ENCODE data around the gene PSMA5. TPM values are rescaled to one million over a fixed set of nuclear protein-coding genes. Genes with fewer than 3 reads are reported as not detected.
A peak's percentile ranks its signal among the peaks of the same experiment; 100 is the strongest.

PSMA5 gene
- total and polyA plus RNA-seq, 8 donors, result 16.1 to 36.2 (median 25.8) TPM

GRCh38 chr1:109433322-109433721 is 7.1 kb upstream of the PSMA5 start:
- TF ChIP-seq CTCF (IDR thresholded peaks at IDR 0.05), result no peak
- ATAC-seq (no peak), DNase-seq (no peak), FAIRE-seq (no peak)
- WGBS, 2 donors, result 100% methylated on average over 1 of the region's 1 CpG
- Histone ChIP-seq H3K36me3 (no peaks in the 10 kb centered on the region), H3K4me3 (no peak overlapping the region), H3K27ac (no peak overlapping the region), H3K9me3 (no peaks in the 10 kb centered on the region), H3K27me3 (no peaks in the 10 kb centered on the region), H3K4me1 (no peaks in the 10 kb centered on the region)
- intact Hi-C loops (cut with DNase I), result no loop called here

- H3K9me3 ChIP-seq, result no peaks in the 10 kb centered on the region
- H3K27me3 ChIP-seq, result no peaks in the 10 kb centered on the region
- ATAC-seq (no peak), FAIRE-seq (no peak), DNase-seq (no peak)
- no peak for TF ChIP-seq CTCF (IDR thresholded peaks at IDR 0.05)
- H3K27ac ChIP-seq, result no peak overlapping the region
- intact Hi-C loops (cut with DNase I), result no loop called here
- H3K4me1 ChIP-seq, result no peaks in the 10 kb centered on the region
- H3K36me3 ChIP-seq, result no peaks in the 10 kb centered on the region
- no peak overlapping the region for H3K4me3 ChIP-seq
Measured at GRCh38 chr1:109432336-109432735, 6.1 kb upstream of the PSMA5 start.

- Histone ChIP-seq H3K9me3 (no peaks in the 10 kb centered on the region), H3K4me3 (peak overlapping the region; percentile 43 to 91 (median 70)), H3K27ac (peak overlapping the region in 3 of 4 donors; percentile 17 to 81 (median 69)), H3K27me3 (no peaks in the 10 kb centered on the region), H3K36me3 (no peaks in the 10 kb centered on the region), H3K4me1 (peaks cover 7 to 16% (median 12%) of the 10 kb centered on the region in 3 donors)
- no peak for ATAC-seq
- no peak for FAIRE-seq
- WGBS, 2 donors, result 4 to 6% methylated on average over 7 of the region's 7 CpGs
- no peak for DNase-seq
- intact Hi-C loops (cut with DNase I), result no loop called here
- no peak for TF ChIP-seq CTCF (IDR thresholded peaks at IDR 0.05)
Measured at GRCh38 chr1:109427171-109427467, 871 bp upstream of the PSMA5 start.

GRCh38 chr1:109425391-109426280 is 612 bp downstream of the PSMA5 start:
- Histone ChIP-seq H3K36me3 (peaks cover 0 to 6% (median under 1%) of the 10 kb centered on the region in 3 donors), H3K9me3 (no peaks in the 10 kb centered on the region), H3K4me1 (peaks cover 7 to 16% (median 12%) of the 10 kb centered on the region in 3 donors), H3K27me3 (no peaks in the 10 kb centered on the region), H3K4me3 (peak overlapping the region; percentile 43 to 91 (median 70)), H3K27ac (peak overlapping the region; percentile 51 to 81 (median 62))
- intact Hi-C loops (cut with DNase I), result no loop called here
- ATAC-seq, result peak; percentile 35 to 59 (median 42)
- TF ChIP-seq CTCF (IDR thresholded peaks at IDR 0.05), result no peak
- FAIRE-seq, result no peak
- DNase-seq, result peak in 1 of 6 donors; percentile 61
- 1% methylated on average over 32 of the region's 32 CpGs for WGBS, 2 donors

- Histone ChIP-seq H3K27ac (no peak overlapping the region), H3K9me3 (no peaks in the 10 kb centered on the region), H3K4me1 (peaks cover 7 to 16% (median 12%) of the 10 kb centered on the region in 3 donors), H3K36me3 (peaks cover 0 to 8% (median 6%) of the 10 kb centered on the region in 3 donors), H3K4me3 (no peak overlapping the region), H3K27me3 (no peaks in the 10 kb centered on the region)
- 59 to 62% methylated on average over 2 of the region's 2 CpGs for WGBS, 2 donors
- TF ChIP-seq CTCF (IDR thresholded peaks at IDR 0.05), result no peak
- FAIRE-seq (no peak), DNase-seq (no peak), ATAC-seq (no peak)
- intact Hi-C loops (cut with DNase I), result no loop called here
Measured at GRCh38 chr1:109423498-109423897, 2.8 kb downstream of the PSMA5 start.
